HEK293 (cell line): Measurements from ENCODE around the gene DCHS1.
A peak's percentile ranks its signal among the peaks of the same experiment; 100 is the strongest.

Experiments
- CTCF ChIA-PET: fragments of 350-600 bp; formaldehyde crosslinking; extraction: SDS; loops from one replicate; lab custom pipeline; 2021; ENCODE audit warnings: antibody characterized with exemption; lab: Yijun Ruan, JAX
- POLR2A ChIA-PET: fragments of 300-600 bp; formaldehyde crosslinking; extraction: SDS; loops from one replicate; lab custom pipeline; 2020; ENCODE audit warnings: antibody characterized with exemption, inconsistent platforms; lab: Yijun Ruan, JAX
- H3K27ac ChIP-seq: fragments of 200-500 bp; sonication (Bioruptor generic); 2 replicates; pipeline ENCODE4 v1.5.1; 2014; ENCODE audit warnings: low read depth, low read length, control low read depth, inconsistent platforms; ENCODE audit errors: extremely low read depth
- H3K36me3 ChIP-seq, 2 experiments: fragments of 200-500 bp in 1 of 2; sonication (Bioruptor generic) in 1 of 2; 1 replicate in 1 of 2; 2 replicates in 1 of 2; pipeline ENCODE4 v1.5.1; 2014 to 2017; ENCODE audit warnings: inconsistent platforms in 2 of 2, low read length in 2 of 2; ENCODE audit not compliant: control insufficient read depth in 2 of 2, insufficient read depth in 1 of 2
- H3K4me1 ChIP-seq: fragments of 200-500 bp; sonication (Bioruptor generic); 2 replicates; pipeline ENCODE4 v1.5.1; 2014; ENCODE audit warnings: mild to moderate bottlenecking, low read length, inconsistent platforms; ENCODE audit not compliant: control insufficient read depth, insufficient read depth
- H3K4me3 ChIP-seq: 2 replicates; pipeline ENCODE4 v1.5.1; 2011; ENCODE audit warnings: low read depth, mild to moderate bottlenecking, control low read depth, low read length, moderate library complexity
- H3K9me3 ChIP-seq: fragments of 200-500 bp; sonication (Bioruptor generic); 2 replicates; pipeline ENCODE4 v1.5.1; 2014; ENCODE audit warnings: low read depth, low read length, inconsistent platforms; ENCODE audit not compliant: control insufficient read depth, insufficient read depth
- BCL11A ChIP-seq: fragments of 450-650 bp; formaldehyde crosslinking; IDR thresholded peaks from 2 replicates; pipeline ENCODE4 v1.5.1; 2016; ENCODE audit warnings: low read depth, missing biosample characterization, missing genetic modification characterization
- FEZF1 ChIP-seq: fragments of 450-650 bp; formaldehyde crosslinking; IDR thresholded peaks from 2 replicates; pipeline ENCODE4 v1.5.1; 2016; ENCODE audit warnings: missing biosample characterization, missing genetic modification characterization
- GLI4 ChIP-seq: fragments of 450-650 bp; formaldehyde crosslinking; IDR thresholded peaks from 2 replicates; pipeline ENCODE4 v1.5.1; 2016; ENCODE audit warnings: missing biosample characterization, missing genetic modification characterization
- KLF10 ChIP-seq: fragments of 450-650 bp; IDR thresholded peaks from 2 replicates; pipeline ENCODE4 v1.5.1; 2018; ENCODE audit warnings: missing biosample characterization, mild to moderate bottlenecking, missing genetic modification characterization
- KLF8 ChIP-seq: fragments of 450-650 bp; formaldehyde crosslinking; IDR thresholded peaks from 2 replicates; pipeline ENCODE4 v1.5.1; 2016; ENCODE audit warnings: missing biosample characterization, missing genetic modification characterization
- MZF1 ChIP-seq: fragments of 450-650 bp; formaldehyde crosslinking; IDR thresholded peaks from 2 replicates; pipeline ENCODE4 v1.5.1; 2017; ENCODE audit warnings: missing biosample characterization, missing genetic modification characterization, borderline replicate concordance
- PRDM1 ChIP-seq: fragments of 450-650 bp; formaldehyde crosslinking; IDR thresholded peaks from 2 replicates; pipeline ENCODE4; 2016; ENCODE audit warnings: missing biosample characterization, missing genetic modification characterization
- SCRT2 ChIP-seq: fragments of 450-650 bp; formaldehyde crosslinking; IDR thresholded peaks from 2 replicates; pipeline ENCODE4 v1.5.1; 2016; ENCODE audit warnings: missing biosample characterization, missing genetic modification characterization
- SETDB1 ChIP-seq: IDR thresholded peaks from one replicate; pipeline ENCODE4 v1.6.1; 2017; ENCODE audit warnings: mild to moderate bottlenecking, low read length, moderate library complexity, mixed read lengths; ENCODE audit not compliant: insufficient read length
- WT1 ChIP-seq: fragments of 450-650 bp; formaldehyde crosslinking; IDR thresholded peaks from 2 replicates; pipeline ENCODE4 v1.5.1; 2016; ENCODE audit warnings: missing biosample characterization, missing genetic modification characterization
- ZNF112 ChIP-seq: fragments of 450-650 bp; formaldehyde crosslinking; IDR thresholded peaks from 2 replicates; pipeline ENCODE4 v1.5.0; 2017; ENCODE audit warnings: missing biosample characterization, missing genetic modification characterization
- ZNF132 ChIP-seq: fragments of 450-650 bp; formaldehyde crosslinking; IDR thresholded peaks from 2 replicates; pipeline ENCODE4 v1.5.1; 2017; ENCODE audit warnings: missing biosample characterization, missing genetic modification characterization, borderline replicate concordance
- ZNF274 ChIP-seq, 2 experiments: fragments of 200-500 bp in 1 of 2; fragments of 450-650 bp in 1 of 2; sonication (Bioruptor generic) in 1 of 2; formaldehyde crosslinking in 1 of 2; IDR thresholded peaks; 2 replicates each; pipeline versions ENCODE4 v1.5.1 to v1.6.1; 2014 to 2016; ENCODE audit warnings: borderline replicate concordance in 1 of 2, inconsistent platforms in 1 of 2, low read length in 1 of 2, missing biosample characterization in 1 of 2, missing genetic modification characterization in 1 of 2
- ZNF311 ChIP-seq: fragments of 450-650 bp; formaldehyde crosslinking; IDR thresholded peaks from 2 replicates; pipeline ENCODE4 v1.5.1; 2017; ENCODE audit warnings: missing biosample characterization, missing genetic modification characterization, borderline replicate concordance
- ZNF37A ChIP-seq: fragments of 450-650 bp; IDR thresholded peaks from 2 replicates; pipeline ENCODE4 v1.5.1; 2018; ENCODE audit warnings: missing biosample characterization, missing genetic modification characterization
- ZNF449 ChIP-seq: fragments of 450-650 bp; formaldehyde crosslinking; IDR thresholded peaks from 2 replicates; pipeline ENCODE4 v1.5.1; 2017; ENCODE audit warnings: missing biosample characterization, mild to moderate bottlenecking, missing genetic modification characterization, moderate library complexity
- ZNF514 ChIP-seq: fragments of 450-650 bp; formaldehyde crosslinking; IDR thresholded peaks from 2 replicates; pipeline ENCODE4 v1.5.1; 2016; ENCODE audit warnings: missing biosample characterization, missing genetic modification characterization
- ZNF518A ChIP-seq: fragments of 450-650 bp; formaldehyde crosslinking; conservative IDR thresholded peaks from 2 replicates; pipeline ENCODE4 v1.5.1; 2016; ENCODE audit warnings: low read depth, missing biosample characterization, missing genetic modification characterization
- ZNF639 ChIP-seq: fragments of 450-650 bp; formaldehyde crosslinking; IDR thresholded peaks from 2 replicates; pipeline ENCODE4 v1.5.1; 2016; ENCODE audit warnings: missing biosample characterization, missing genetic modification characterization
- ZNF670 ChIP-seq: fragments of 450-650 bp; formaldehyde crosslinking; IDR thresholded peaks from 2 replicates; pipeline ENCODE4 v1.5.1; 2016; ENCODE audit warnings: missing biosample characterization, missing genetic modification characterization, low read depth
- ZNF701 ChIP-seq: fragments of 450-650 bp; formaldehyde crosslinking; IDR thresholded peaks from 2 replicates; pipeline ENCODE4 v1.5.1; 2016; ENCODE audit warnings: missing biosample characterization, missing genetic modification characterization
- ZNF747 ChIP-seq: fragments of 450-650 bp; formaldehyde crosslinking; IDR thresholded peaks from 2 replicates; pipeline ENCODE4 v1.5.1; 2016; ENCODE audit warnings: missing biosample characterization, missing genetic modification characterization
- ZNF785 ChIP-seq: fragments of 450-650 bp; formaldehyde crosslinking; IDR thresholded peaks from 2 replicates; pipeline ENCODE4 v1.5.1; 2016; ENCODE audit warnings: missing biosample characterization, missing genetic modification characterization
- TF ChIP-seq, protein P1 (sequence below): fragments of 450-650 bp; formaldehyde crosslinking; IDR thresholded peaks from 2 replicates; pipeline ENCODE4 v1.5.1; 2016; ENCODE audit warnings: missing biosample characterization, missing genetic modification characterization

Gene DCHS1

GRCh38 chr11:6608011-6608410 is 47.6 kb downstream of the DCHS1 start (continued):
- TF ChIP-seq PRDM1 (tag by site-specific recombination) = no peak
- TF ChIP-seq ZNF37A (tag by site-specific recombination) = no peak
- TF ChIP-seq, protein P1, sequence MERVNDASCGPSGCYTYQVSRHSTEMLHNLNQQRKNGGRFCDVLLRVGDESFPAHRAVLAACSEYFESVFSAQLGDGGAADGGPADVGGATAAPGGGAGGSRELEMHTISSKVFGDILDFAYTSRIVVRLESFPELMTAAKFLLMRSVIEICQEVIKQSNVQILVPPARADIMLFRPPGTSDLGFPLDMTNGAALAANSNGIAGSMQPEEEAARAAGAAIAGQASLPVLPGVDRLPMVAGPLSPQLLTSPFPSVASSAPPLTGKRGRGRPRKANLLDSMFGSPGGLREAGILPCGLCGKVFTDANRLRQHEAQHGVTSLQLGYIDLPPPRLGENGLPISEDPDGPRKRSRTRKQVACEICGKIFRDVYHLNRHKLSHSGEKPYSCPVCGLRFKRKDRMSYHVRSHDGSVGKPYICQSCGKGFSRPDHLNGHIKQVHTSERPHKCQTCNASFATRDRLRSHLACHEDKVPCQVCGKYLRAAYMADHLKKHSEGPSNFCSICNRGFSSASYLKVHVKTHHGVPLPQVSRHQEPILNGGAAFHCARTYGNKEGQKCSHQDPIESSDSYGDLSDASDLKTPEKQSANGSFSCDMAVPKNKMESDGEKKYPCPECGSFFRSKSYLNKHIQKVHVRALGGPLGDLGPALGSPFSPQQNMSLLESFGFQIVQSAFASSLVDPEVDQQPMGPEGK = no peak
- TF ChIP-seq GLI4 (tag by site-specific recombination) = no peak
- TF ChIP-seq ZNF112 (tag by site-specific recombination) = no peak
- TF ChIP-seq ZNF747 = no peak
- TF ChIP-seq ZNF132 (tag by site-specific recombination) = no peak
- no peak for TF ChIP-seq ZNF670
- no peak for TF ChIP-seq WT1 (tag by site-specific recombination)
- TF ChIP-seq KLF8 (tag by site-specific recombination) = no peak
- TF ChIP-seq ZNF449 (tag by site-specific recombination) = no peak
- TF ChIP-seq FEZF1 (tag by site-specific recombination) = no peak

DNA sequence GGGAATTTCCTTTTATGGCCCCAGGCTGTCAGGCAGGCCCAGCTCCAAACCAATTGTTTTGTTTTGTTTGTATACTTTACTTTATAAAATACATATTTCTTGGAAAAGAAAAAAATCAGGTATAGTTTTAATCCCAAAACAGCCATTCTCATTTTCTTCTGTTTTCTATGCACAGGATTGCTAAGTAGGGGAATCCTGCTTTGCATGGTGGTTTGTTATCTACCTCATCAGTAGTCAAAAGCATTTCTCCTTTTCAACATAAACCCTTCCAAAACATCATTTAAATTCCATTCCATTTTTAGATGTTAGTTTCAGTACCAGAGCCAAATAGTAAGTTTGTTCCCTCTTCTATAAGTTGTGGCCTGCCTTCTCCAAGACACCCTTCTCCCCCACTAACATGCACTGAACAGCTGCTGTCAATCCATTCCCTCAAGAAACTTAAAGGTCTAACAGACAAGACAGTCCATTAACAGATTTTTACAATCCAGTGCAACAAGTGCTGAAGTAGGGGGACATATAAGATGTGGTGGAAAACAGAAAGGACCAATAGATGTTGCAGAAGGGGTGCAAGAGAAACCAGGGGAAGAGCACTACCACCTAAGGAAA is 48.3 kb downstream of the DCHS1 start:
- no peak overlapping the region for H3K4me3 ChIP-seq

DNA sequence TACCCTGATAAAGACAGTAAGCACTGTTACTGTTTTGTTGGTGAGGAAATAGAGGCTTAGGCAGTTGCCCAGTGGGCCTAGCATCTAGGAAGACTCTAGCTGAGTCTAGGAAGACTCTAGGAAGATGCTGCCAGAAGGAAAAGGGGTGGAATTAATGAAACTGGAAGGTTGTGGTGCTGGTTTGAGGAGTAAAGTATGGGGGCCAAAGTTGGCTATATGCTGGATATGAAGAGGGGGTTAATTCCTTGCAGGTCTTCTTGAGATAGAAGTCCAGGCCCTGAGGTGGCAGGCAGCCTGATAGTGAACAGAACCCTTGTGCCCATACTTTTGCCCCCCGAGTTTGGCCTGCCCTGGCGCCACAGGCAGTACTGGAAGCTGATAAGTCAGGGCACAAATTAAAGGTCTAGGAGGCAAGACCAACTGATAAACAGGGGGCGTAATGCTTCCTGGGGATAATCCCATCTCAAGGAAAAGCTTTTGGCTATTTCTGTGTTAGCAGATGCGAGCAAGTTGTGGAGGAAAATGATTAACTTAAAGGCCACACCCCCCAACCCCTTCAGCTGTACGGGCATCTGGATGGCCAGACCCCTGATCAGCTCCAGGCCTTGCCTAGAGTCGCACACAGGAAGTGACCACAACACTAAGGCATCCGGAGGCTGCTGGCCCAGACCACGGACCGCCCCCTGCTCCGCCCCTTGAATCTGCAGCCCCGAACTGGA is 49.0 kb downstream of the DCHS1 start:
- ChIA-PET POLR2A (interaction anchor here (0.7 to 1.5 kb wide), 7 partner anchors 12 to 125 kb away, joined by 3 to 12 read pairs (median 4); partner anchors contain the start of genes ARFIP2, MRPL17, TIMM10B and TPP1), CTCF (interaction anchor here (0.7 to 1.7 kb wide), 6 partner anchors 11 to 227 kb away, joined by 3 to 5 read pairs (median 4); partner anchors contain the start of gene MRPL17)
- Histone ChIP-seq H3K4me3 (no peak overlapping the region), H3K4me1 (no peaks in the 10 kb centered on the region), H3K27ac (peak overlapping the region; percentile 4; the same call in 1 of the 2 replicates), H3K9me3 (no peaks in the 10 kb centered on the region), H3K36me3 (peaks cover 0 to 53% of the 10 kb centered on the region in 2 experiments; a peak in 1 of 3 replicates)
- TF ChIP-seq SETDB1 (no peak), ZNF785 (tag by site-specific recombination) (no peak), BCL11A (tag by site-specific recombination) (no peak), ZNF514 (no peak), ZNF518A (peak; percentile 33; the same call in 1 of the 2 replicates), MZF1 (tag by site-specific recombination) (no peak), ZNF701 (tag by site-specific recombination) (no peak), ZNF639 (tag by site-specific recombination) (no peak), ZNF311 (tag by site-specific recombination) (no peak)

More for the DNA sequence above, 48.3 kb downstream of the DCHS1 start:
- peaks cover 0 to 47% of the 10 kb centered on the region in 2 experiments; a peak in 1 of 3 replicates for H3K36me3 ChIP-seq
- H3K4me1 ChIP-seq = no peaks in the 10 kb centered on the region
- ChIA-PET CTCF (interaction anchor here (0.7 to 1.7 kb wide), 6 partner anchors 10 to 228 kb away, joined by 3 to 5 read pairs (median 4); partner anchors contain the start of gene MRPL17), POLR2A (interaction anchor here (0.7 to 1.5 kb wide), 7 partner anchors 12 to 126 kb away, joined by 3 to 12 read pairs (median 4); partner anchors contain the start of genes ARFIP2, MRPL17, TIMM10B and TPP1)
- no peaks in the 10 kb centered on the region for H3K9me3 ChIP-seq
- peak overlapping the region; percentile 13; the same call in 1 of the 2 replicates for H3K27ac ChIP-seq
- TF ChIP-seq ZNF274 (IDR thresholded peaks at IDR 0.05; ENCODE audit: low read length) (no peak), ZNF274 (tag by site-specific recombination; IDR thresholded peaks at IDR 0.05; ENCODE audit: borderline replicate concordance) (no peak), KLF10 (tag by site-specific recombination) (peak; percentile 20; the same call in 1 of the 2 replicates), SCRT2 (peak; percentile 63)
